ENCODE data around the gene NLRP14.

Gene NLRP14

GRCh38 chr11:7089328-7090251, 69.3 kb downstream of the NLRP14 start:
- Histone ChIP-seq H3K4me1 (no peaks in the 10 kb centered on the region), H3K27me3 (no peaks in the 10 kb centered on the region), H3K4me2 (no peak overlapping the region), H3K9ac (no peak overlapping the region), H3K27ac (no peak overlapping the region), H4K20me1 (no peaks in the 10 kb centered on the region), H3K36me3 (no peaks in the 10 kb centered on the region), H3K9me3 (peaks cover 17% of the 10 kb centered on the region), H3K4me3 (no peak overlapping the region)
- no peak for TF ChIP-seq Cebpa-rat (IDR thresholded peaks at IDR 0.05)

GRCh38 chr11:7098235-7098832, 78.1 kb downstream of the NLRP14 start:
- no peak overlapping the region for H3K27ac ChIP-seq
- H3K9ac ChIP-seq = no peak overlapping the region
- H3K9me3 ChIP-seq = no peaks in the 10 kb centered on the region

GRCh38 chr11:7115780-7116179, 95.5 kb downstream of the NLRP14 start:
- no peak overlapping the region for H3K4me3 ChIP-seq
- H3K9ac ChIP-seq = no peak overlapping the region
- no peaks in the 10 kb centered on the region for H3K27me3 ChIP-seq
- H3K4me2 ChIP-seq = no peak overlapping the region
- H3K4me1 ChIP-seq = no peaks in the 10 kb centered on the region
- H3K36me3 ChIP-seq = no peaks in the 10 kb centered on the region
- H3K27ac ChIP-seq = no peak overlapping the region
- no peaks in the 10 kb centered on the region for H3K9me3 ChIP-seq
- no peak for TF ChIP-seq Cebpa-rat (IDR thresholded peaks at IDR 0.05)
- no peaks in the 10 kb centered on the region for H4K20me1 ChIP-seq

More at GRCh38 chr11:7098235-7098832, 78.1 kb downstream of the NLRP14 start:
- Histone ChIP-seq H3K27me3 (no peaks in the 10 kb centered on the region), H3K4me2 (no peak overlapping the region), H3K36me3 (no peaks in the 10 kb centered on the region), H4K20me1 (no peaks in the 10 kb centered on the region), H3K4me3 (no peak overlapping the region), H3K4me1 (no peaks in the 10 kb centered on the region)
- TF ChIP-seq Cebpa-rat (IDR thresholded peaks at IDR 0.05) = no peak

DNA sequence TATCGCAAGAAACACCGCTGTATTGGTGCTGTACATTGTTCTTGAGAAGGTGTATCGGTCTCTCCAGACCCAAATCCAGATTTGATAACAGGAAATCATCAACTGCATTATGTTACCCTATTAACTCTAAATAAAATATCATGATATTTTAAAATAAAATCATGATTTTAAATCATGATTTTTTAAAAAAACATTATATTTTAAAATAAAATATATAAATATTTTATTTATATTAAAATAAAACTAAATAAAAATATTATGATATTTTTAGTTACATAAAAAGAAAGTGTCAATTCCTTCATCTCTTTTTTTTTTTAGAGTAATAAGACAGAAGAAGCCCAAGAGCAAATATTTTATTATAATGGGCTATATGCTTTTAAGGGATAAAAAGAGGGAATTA, 96.1 kb downstream of the NLRP14 start:
- no peak overlapping the region for H3K4me2 ChIP-seq
- no peaks in the 10 kb centered on the region for H3K36me3 ChIP-seq
- no peak overlapping the region for H3K9ac ChIP-seq
- H3K9me3 ChIP-seq = no peaks in the 10 kb centered on the region
- H4K20me1 ChIP-seq = no peaks in the 10 kb centered on the region
- no peak overlapping the region for H3K27ac ChIP-seq
- H3K27me3 ChIP-seq = no peaks in the 10 kb centered on the region
- no peak overlapping the region for H3K4me3 ChIP-seq
- H3K4me1 ChIP-seq = no peaks in the 10 kb centered on the region
- no peak for TF ChIP-seq Cebpa-rat (IDR thresholded peaks at IDR 0.05)
